Stimulated activated CD4-positive, alpha-beta T cell treated with anti-CD3 and anti-CD28 coated beads, Interleukin-1b, Interleukin-23, amount 100 ng/mL, for 1 hour (primary cell): ENCODE data around the gene LRRC23.

Experiments
- DNase-seq, 2 donors: peaks; one replicate each; pipeline ENCODE4 v3.0.0-alpha.2; 2020; ENCODE audit warnings: low read depth in 2 of 2

LRRC23 gene

DNA sequence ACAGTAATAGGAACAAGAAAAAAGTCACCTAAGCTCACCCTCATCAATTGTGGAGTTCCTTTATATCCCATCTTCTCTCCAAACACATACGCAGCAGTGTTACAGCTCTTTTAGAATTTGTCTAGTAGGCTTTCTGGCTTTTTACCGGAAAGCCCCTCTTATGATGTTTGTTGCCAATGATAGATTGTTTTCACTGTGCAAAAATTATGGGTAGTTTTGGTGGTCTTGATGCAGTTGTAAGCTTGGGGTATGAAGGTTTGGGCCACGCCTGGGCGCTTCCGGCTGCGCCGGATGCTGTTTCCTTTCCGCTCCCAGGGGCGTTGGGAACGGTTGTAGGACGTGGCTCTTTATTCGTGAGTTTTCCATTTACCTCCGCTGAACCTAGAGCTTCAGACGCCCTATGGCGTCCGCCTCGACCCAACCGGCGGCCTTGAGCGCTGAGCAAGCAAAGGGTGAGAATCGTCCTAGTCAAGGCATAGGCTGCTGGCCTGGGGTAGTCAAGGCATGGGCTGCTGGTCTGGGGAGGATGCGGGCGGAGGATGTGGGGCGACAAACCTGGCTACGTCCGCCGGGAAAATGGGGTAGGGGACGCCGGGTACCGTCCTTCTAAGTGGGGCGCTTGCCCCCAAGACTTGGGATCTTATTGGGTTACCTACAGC lies 39.2 kb downstream of the LRRC23 start, which contains the start of the genes C12orf57 and RNU7-1:
Gene C12orf57 (plus strand): TSS at position 301 of the 659 bp plus-strand sequence. CDS start 100 bp downstream, at position 401.
Gene RNU7-1 (plus strand): TSS at position 95 of the 659 bp plus-strand sequence.
- DNase-seq = no peak

DNA sequence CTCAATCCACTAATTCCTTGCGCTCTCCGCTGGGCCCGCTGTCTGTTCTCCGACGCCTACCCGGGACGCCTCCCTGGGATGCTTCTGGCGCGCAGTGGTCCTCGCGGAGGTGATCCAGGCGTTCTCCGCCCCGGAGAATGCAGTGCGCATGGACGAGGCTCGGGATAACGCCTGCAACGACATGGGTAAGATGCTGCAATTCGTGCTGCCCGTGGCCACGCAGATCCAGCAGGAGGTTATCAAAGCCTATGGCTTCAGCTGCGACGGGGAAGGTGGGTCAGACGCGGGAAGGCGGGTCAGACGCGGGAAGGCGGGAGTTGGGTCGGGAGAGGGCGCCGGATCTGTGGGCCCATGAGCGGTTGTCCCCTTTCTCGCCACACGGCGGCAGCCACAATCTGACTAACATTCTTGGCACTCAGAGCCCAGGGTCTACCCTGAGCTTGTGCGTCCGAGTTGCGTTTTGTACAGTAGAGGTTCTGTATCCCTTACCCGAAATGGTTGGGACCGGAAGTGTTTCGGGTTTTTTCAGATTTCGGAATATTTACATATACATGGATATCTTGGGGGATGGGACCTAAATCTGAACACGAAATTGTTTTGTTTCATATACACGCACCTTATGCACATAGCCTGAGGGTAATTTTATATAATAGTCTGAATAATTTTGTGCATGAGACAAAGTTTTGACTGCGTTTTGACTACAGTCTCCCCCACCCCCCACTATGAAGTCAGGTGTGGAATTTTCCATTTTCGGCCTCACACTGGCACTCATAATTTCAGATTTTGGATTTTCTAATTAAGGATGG lies 40.0 kb downstream of the LRRC23 start:
- DNase-seq = peak; percentile 63 to 71

- no peak for DNase-seq
Observed at GRCh38 chr12:6945613-6946012, 41.0 kb downstream of the LRRC23 start.

GRCh38 chr12:6946033-6946919 lies 41.7 kb downstream of the LRRC23 start:
- no peak for DNase-seq

- DNase-seq = no peak
Observed at GRCh38 chr12:6946920-6947374, 42.3 kb downstream of the LRRC23 start.

DNA sequence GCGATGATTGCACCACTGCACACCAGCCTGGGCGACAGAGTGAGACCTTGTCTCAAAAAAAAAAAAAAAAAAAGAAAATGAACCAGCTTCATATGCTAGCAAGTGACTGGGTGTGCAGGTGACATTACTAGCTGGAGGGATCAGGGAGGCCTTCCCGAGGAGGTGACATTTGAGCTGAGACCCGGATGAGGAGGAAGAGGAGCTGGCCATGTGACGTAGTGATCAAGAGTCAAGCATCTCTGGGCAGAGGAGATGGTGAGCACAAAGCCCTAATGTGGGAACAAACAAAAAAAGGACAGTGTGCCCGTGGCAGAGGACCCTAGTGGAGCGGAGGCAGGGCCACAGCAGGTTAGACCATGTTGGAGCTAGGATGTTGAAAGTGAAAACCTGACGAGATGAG lies 43.0 kb downstream of the LRRC23 start:
- DNase-seq = no peak

DNA sequence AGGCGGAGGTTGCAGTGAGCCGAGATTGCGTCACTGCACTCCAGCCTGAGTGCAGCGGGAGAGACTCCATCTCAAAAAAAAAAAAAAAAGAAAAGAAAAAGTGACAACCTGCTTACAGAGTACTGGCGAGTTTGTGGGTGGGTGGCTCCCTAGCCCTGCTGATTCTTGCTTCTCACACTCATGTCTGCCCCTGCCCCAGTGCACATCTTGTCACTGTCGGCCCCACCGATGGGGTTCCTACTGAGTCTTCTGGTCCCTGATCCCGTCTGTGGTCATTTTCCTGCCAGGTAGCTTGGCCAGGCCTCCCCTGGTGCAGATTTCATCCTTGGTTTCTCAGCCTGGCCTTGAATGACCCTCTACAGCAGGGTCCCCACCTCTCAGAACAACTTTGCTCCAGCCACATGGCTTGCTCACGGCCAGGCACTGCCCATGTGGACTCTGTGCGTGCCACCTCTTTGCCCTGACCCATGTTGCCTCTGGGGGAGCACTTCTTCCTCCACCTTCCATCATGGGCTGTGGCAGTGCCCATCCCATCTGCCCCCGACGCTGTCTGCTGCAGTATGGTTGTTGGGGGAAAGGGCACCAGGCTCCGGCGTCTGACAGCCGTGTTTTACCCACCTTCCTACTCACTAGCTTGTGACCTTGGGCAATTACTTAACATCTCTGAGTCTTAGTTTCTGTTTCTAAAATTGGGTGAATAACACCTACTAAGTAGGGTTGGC lies 44.4 kb downstream of the LRRC23 start:
- no peak for DNase-seq

DNA sequence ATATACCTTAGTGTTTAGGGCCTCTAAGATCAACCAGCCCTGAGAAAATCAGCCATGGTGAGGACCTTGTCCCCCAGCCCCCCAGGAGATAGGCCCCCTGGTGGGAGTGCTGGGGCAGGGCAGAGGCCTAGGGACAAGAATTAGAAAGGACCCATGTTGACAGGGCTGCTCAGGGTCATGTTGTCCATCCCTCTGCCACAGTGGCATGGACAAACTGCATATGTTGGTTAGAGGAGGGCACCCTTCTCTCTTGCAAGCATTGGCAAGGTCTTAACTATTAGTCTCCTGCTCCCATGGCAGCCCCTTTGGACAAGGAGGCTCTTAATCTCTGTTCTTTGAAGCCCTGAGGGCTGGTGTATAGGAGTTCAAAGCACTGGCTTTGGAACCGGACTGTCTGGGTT lies 45.8 kb downstream of the LRRC23 start:
- no peak for DNase-seq

DNA sequence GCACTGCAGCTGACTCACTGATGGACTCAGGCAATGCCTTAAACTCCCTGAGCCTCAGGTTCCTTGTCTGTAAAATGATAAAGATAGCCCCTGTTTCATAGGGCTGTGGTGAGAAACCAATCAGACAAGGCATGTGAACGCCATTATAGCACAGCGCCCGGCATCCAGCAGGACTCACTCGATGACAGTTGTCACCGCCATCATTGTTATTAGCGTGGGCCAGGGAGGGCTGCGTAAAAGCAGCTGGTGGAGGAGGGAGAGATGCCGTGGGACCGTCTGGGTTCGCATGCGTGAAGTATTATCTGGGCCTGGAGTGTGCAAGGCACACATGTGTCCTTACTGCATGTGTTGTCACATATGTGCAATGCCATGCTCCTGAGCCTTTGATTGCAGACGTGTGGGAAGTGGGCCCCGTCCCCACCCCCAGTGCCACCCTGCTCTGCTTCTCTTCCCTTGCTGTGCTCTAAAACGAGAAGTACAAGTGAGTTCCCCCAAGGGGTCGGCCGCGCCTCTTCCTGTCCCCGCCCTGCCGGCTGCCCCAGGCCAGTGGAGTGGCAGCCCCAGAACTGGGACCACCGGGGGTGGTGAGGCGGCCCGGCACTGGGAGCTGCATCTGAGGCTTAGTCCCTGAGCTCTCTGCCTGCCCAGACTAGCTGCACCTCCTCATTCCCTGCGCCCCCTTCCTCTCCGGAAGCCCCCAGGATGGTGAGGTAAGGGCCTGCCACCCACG lies 46.4 kb downstream of the LRRC23 start, which contains the start of gene PTPN6:
Gene PTPN6 (plus strand): TSS at position 546 of the 730 bp plus-strand sequence. CDS start 157 bp downstream, at position 703.
- no peak for DNase-seq

- DNase-seq = no peak
Observed at GRCh38 chr12:6951551-6952120, 47.0 kb downstream of the LRRC23 start.

DNA sequence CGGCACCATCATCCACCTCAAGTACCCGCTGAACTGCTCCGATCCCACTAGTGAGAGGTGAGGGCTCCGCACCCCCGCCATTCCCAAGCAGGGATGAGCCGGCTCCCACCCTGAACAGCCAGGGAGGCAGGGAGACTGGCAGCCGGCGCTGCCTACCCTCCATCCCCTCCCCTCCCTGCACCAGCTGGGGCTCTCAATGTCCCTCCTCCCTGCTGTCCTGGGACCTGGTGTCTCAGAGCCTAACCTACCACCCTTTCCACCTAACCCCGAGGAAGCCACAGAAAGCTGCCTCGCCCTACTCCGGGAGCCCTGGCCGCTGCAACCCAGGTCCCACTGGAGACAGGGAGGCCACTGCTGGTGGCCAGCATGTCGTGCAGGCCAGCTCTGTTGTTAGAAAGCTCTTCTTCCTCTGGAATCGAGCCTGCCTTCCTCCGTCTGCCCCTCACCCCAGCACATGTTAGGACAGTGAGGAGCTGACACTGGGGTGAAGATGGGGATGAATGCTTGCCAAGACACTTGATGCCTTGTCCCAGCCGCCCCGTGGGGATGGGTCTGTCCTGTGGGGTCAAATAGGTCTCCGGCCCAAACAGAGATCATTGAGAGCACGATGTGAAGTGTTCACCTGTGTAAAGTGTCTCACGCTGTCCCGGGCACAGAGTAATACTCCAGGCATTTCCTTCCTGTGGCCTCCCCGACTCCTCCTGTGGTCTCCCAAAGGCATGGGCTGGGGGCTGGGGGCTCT lies 47.7 kb downstream of the LRRC23 start:
- DNase-seq = no peak

GRCh38 chr12:6952863-6953441 lies 48.3 kb downstream of the LRRC23 start:
- no peak for DNase-seq

- DNase-seq = peak in 1 of 2 donors; percentile 70
Observed at GRCh38 chr12:6953442-6954315, 49.1 kb downstream of the LRRC23 start.

- DNase-seq = no peak
Observed at GRCh38 chr12:6954316-6955107, 49.9 kb downstream of the LRRC23 start.

- DNase-seq = no peak
Observed at GRCh38 chr12:6955108-6956020, 50.7 kb downstream of the LRRC23 start.
